Measurements from ENCODE around the gene GNG14. TPM values are rescaled to one million over a fixed set of nuclear protein-coding genes. Genes with fewer than 3 reads are reported as not detected.

GNG14 gene
- total and polyA plus RNA-seq, 2 of the 13 experiments (the other 11 are each of a cell fraction or from before 2014, with no cell fraction given), result not detected

DNA sequence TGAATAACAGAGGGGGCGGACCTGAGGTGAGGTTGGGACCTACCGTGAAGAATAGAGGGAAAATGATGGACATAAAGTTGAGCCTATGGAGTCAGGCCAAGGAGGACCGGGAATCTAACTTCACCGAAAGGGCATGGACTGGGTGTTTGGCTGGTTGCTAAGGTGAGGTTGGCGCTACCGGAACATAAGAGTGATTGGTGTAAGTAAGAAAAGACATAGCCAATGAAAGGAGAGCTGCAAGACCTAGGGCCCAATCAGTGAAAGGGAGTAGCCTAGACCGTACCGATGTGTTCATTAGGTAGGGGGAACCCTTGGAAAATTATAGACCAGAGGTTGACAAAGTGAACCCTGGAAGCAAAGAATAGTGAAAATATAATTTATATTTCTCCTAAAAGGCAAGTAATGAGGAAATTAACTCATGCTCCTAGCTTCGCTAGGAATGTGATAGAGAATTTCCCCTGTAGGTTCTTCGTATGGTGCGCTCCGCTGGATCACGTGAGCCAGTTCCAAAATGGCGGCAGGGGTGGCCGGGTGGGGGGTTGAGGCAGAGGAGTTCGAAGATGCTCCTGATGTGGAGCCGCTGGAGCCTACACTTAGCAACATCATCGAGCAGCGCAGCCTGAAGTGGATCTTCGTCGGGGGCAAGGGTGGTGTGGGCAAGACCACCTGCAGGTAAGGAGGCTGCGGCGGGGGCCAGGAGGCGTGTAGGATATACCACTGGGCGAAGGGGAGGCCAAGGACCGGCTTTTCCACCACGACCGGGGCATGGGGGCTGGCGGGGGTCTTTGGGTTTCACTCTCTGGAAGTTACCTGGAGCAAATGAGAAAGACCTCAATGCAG, 49.4 kb downstream of the GNG14 start, which contains the start of gene GET3 (continued):
- TF ChIP-seq, protein P1, sequence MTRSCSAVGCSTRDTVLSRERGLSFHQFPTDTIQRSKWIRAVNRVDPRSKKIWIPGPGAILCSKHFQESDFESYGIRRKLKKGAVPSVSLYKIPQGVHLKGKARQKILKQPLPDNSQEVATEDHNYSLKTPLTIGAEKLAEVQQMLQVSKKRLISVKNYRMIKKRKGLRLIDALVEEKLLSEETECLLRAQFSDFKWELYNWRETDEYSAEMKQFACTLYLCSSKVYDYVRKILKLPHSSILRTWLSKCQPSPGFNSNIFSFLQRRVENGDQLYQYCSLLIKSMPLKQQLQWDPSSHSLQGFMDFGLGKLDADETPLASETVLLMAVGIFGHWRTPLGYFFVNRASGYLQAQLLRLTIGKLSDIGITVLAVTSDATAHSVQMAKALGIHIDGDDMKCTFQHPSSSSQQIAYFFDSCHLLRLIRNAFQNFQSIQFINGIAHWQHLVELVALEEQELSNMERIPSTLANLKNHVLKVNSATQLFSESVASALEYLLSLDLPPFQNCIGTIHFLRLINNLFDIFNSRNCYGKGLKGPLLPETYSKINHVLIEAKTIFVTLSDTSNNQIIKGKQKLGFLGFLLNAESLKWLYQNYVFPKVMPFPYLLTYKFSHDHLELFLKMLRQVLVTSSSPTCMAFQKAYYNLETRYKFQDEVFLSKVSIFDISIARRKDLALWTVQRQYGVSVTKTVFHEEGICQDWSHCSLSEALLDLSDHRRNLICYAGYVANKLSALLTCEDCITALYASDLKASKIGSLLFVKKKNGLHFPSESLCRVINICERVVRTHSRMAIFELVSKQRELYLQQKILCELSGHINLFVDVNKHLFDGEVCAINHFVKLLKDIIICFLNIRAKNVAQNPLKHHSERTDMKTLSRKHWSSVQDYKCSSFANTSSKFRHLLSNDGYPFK (CRISPR knock-in tag; IDR thresholded peaks at IDR 0.05; ENCODE audit: borderline replicate concordance), result peak; percentile 43; the same call in 1 of the 2 replicates
- TF ChIP-seq SP4 (CRISPR knock-in tag; IDR thresholded peaks at IDR 0.05), result 0 out of 2 replicates have a peak, but pooled peaks have one; percentile 38
- no peak for TF ChIP-seq MEIS2 (CRISPR knock-in tag; IDR thresholded peaks at IDR 0.05)
- TF ChIP-seq ZSCAN21 (CRISPR knock-in tag; IDR thresholded peaks at IDR 0.05; ENCODE audit: borderline replicate concordance), result peak; percentile 67
- TF ChIP-seq RFXAP (CRISPR knock-in tag; IDR thresholded peaks at IDR 0.05; ENCODE audit: borderline replicate concordance), result peak; percentile 97
- 0 out of 2 replicates have a peak, but pooled peaks have one; percentile 62 for TF ChIP-seq NFRKB (IDR thresholded peaks at IDR 0.05)
- TF ChIP-seq, protein P2, sequence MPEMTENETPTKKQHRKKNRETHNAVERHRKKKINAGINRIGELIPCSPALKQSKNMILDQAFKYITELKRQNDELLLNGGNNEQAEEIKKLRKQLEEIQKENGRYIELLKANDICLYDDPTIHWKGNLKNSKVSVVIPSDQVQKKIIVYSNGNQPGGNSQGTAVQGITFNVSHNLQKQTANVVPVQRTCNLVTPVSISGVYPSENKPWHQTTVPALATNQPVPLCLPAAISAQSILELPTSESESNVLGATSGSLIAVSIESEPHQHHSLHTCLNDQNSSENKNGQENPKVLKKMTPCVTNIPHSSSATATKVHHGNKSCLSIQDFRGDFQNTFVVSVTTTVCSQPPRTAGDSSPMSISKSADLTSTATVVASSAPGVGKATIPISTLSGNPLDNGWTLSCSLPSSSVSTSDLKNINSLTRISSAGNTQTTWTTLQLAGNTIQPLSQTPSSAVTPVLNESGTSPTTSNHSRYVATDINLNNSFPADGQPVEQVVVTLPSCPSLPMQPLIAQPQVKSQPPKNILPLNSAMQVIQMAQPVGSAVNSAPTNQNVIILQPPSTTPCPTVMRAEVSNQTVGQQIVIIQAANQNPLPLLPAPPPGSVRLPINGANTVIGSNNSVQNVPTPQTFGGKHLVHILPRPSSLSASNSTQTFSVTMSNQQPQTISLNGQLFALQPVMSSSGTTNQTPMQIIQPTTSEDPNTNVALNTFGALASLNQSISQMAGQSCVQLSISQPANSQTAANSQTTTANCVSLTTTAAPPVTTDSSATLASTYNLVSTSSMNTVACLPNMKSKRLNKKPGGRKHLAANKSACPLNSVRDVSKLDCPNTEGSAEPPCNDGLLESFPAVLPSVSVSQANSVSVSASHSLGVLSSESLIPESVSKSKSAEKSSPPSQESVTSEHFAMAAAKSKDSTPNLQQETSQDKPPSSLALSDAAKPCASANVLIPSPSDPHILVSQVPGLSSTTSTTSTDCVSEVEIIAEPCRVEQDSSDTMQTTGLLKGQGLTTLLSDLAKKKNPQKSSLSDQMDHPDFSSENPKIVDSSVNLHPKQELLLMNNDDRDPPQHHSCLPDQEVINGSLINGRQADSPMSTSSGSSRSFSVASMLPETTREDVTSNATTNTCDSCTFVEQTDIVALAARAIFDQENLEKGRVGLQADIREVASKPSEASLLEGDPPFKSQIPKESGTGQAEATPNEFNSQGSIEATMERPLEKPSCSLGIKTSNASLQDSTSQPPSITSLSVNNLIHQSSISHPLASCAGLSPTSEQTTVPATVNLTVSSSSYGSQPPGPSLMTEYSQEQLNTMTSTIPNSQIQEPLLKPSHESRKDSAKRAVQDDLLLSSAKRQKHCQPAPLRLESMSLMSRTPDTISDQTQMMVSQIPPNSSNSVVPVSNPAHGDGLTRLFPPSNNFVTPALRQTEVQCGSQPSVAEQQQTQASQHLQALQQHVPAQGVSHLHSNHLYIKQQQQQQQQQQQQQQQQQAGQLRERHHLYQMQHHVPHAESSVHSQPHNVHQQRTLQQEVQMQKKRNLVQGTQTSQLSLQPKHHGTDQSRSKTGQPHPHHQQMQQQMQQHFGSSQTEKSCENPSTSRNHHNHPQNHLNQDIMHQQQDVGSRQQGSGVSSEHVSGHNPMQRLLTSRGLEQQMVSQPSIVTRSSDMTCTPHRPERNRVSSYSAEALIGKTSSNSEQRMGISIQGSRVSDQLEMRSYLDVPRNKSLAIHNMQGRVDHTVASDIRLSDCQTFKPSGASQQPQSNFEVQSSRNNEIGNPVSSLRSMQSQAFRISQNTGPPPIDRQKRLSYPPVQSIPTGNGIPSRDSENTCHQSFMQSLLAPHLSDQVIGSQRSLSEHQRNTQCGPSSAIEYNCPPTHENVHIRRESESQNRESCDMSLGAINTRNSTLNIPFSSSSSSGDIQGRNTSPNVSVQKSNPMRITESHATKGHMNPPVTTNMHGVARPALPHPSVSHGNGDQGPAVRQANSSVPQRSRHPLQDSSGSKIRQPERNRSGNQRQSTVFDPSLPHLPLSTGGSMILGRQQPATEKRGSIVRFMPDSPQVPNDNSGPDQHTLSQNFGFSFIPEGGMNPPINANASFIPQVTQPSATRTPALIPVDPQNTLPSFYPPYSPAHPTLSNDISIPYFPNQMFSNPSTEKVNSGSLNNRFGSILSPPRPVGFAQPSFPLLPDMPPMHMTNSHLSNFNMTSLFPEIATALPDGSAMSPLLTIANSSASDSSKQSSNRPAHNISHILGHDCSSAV (CRISPR knock-in tag; IDR thresholded peaks at IDR 0.05; ENCODE audit: borderline replicate concordance), result no peak
- no peak for TF ChIP-seq ATF3 (CRISPR knock-in tag; IDR thresholded peaks at IDR 0.05)
- TF ChIP-seq HDAC1 (CRISPR knock-in tag; IDR thresholded peaks at IDR 0.05), result peak; percentile 97
- 0 out of 2 replicates have a peak, but pooled peaks have one; percentile 22 for TF ChIP-seq RXRA (CRISPR knock-in tag; IDR thresholded peaks at IDR 0.05)
- TF ChIP-seq MAZ (IDR thresholded peaks at IDR 0.05; ENCODE audit: borderline replicate concordance, low read depth, low read length), result 0 out of 2 replicates have a peak, but pooled peaks have one; percentile 28
- TF ChIP-seq MAZ (CRISPR knock-in tag; IDR thresholded peaks at IDR 0.05; ENCODE audit: low read depth), result peak; percentile 36; the same call in 1 of the 2 replicates
- no peak for TF ChIP-seq ZNF256 (CRISPR knock-in tag; conservative IDR thresholded peaks at IDR 0.05)
- 0 out of 2 replicates have a peak, but pooled peaks have one; percentile 60 for TF ChIP-seq ZNF264 (CRISPR knock-in tag; IDR thresholded peaks at IDR 0.05)
- no peak for TF ChIP-seq ZNF430 (CRISPR knock-in tag; IDR thresholded peaks at IDR 0.05)
